Measurements from ENCODE around the gene EML3.
"Not testable (repeated sequence)": the region's sequence is repeated elsewhere in the genome, so short reads cannot be mapped to it uniquely, and the experiment has no call there.

The EML3 gene

GRCh38 chr11:62621567-62622470 is 9.2 kb upstream of the EML3 start, which contains the start of gene B3GAT3:
B3GAT3 (minus strand) TSS chr11:62621986; CDS start chr11:62621947, 39 bp downstream.
- Histone ChIP-seq H3K27me3 (no peaks in the 10 kb centered on the region), H3K4me1 (no peaks in the 10 kb centered on the region), H3K36me3 (peaks cover 7% of the 10 kb centered on the region), H3K9me3 (no peaks in the 10 kb centered on the region), H3K4me3 (ENCODE audit: low read depth, low read length) (peak within 1 kb of the TSS; percentile 76)
- DNase-seq = peak; percentile 93
- no peak for TF ChIP-seq CTCF (IDR thresholded peaks at IDR 0.05; ENCODE audit: low read depth, low read length)

GRCh38 chr11:62621027-62621566 is 8.5 kb upstream of the EML3 start:
- no peak for TF ChIP-seq CTCF (IDR thresholded peaks at IDR 0.05; ENCODE audit: low read depth, low read length)
- no peaks in the 10 kb centered on the region for H3K4me1 ChIP-seq

GRCh38 chr11:62616957-62617356 is 4.4 kb upstream of the EML3 start:
- H3K4me3 ChIP-seq (ENCODE audit: low read depth, low read length); DNase-seq; H3K9me3 ChIP-seq; H3K27me3 ChIP-seq; H3K36me3 ChIP-seq; H3K4me1 ChIP-seq: not testable (repeated sequence)

More at GRCh38 chr11:62621027-62621566, 8.5 kb upstream of the EML3 start:
- H3K4me3 ChIP-seq (ENCODE audit: low read depth, low read length) = peak overlapping the region; percentile 76
- DNase-seq = no peak
- no peaks in the 10 kb centered on the region for H3K36me3 ChIP-seq
- no peaks in the 10 kb centered on the region for H3K9me3 ChIP-seq
- H3K27me3 ChIP-seq = no peaks in the 10 kb centered on the region

GRCh38 chr11:62615521-62615920 is 2.9 kb upstream of the EML3 start:
- Histone ChIP-seq H3K36me3 (no peaks in the 10 kb centered on the region), H3K4me3 (ENCODE audit: low read depth, low read length) (no peak overlapping the region), H3K9me3 (no peaks in the 10 kb centered on the region), H3K4me1 (no peaks in the 10 kb centered on the region), H3K27me3 (no peaks in the 10 kb centered on the region)
- no peak for TF ChIP-seq CTCF (IDR thresholded peaks at IDR 0.05; ENCODE audit: low read depth, low read length)
- no peak for DNase-seq

GRCh38 chr11:62614275-62614674 is 1.7 kb upstream of the EML3 start:
- Histone ChIP-seq H3K9me3 (no peaks in the 10 kb centered on the region), H3K4me1 (no peaks in the 10 kb centered on the region), H3K36me3 (no peaks in the 10 kb centered on the region), H3K4me3 (ENCODE audit: low read depth, low read length) (no peak overlapping the region), H3K27me3 (no peaks in the 10 kb centered on the region)
- no peak for DNase-seq
- no peak for TF ChIP-seq CTCF (IDR thresholded peaks at IDR 0.05; ENCODE audit: low read depth, low read length)

GRCh38 chr11:62613291-62613778 is 760 bp upstream of the EML3 start:
- Histone ChIP-seq H3K4me3 (ENCODE audit: low read depth, low read length) (peak overlapping the region; percentile 23), H3K4me1 (no peaks in the 10 kb centered on the region), H3K27me3 (no peaks in the 10 kb centered on the region), H3K36me3 (no peaks in the 10 kb centered on the region), H3K9me3 (no peaks in the 10 kb centered on the region)
- DNase-seq = peak; percentile 37
- no peak for TF ChIP-seq CTCF (IDR thresholded peaks at IDR 0.05; ENCODE audit: low read depth, low read length)

Data from BE2C (cell line).